Fibroblast of the aortic adventitia (primary cell): ENCODE results near the gene CHD9. TPM values are rescaled to one million over a fixed set of nuclear protein-coding genes. Genes with fewer than 3 reads are reported as not detected.
A peak's percentile ranks its signal among the peaks of the same experiment; 100 is the strongest.

Experiments
- DNase-seq: peaks from one replicate; pipeline ENCODE4 v3.0.0-alpha.2; 2010; ENCODE audit warnings: low read depth
- H3K4me3 ChIP-seq: 2 replicates; pipeline ENCODE4 v1.5.1; 2011; ENCODE audit warnings: low read depth, mild to moderate bottlenecking, control low read depth, low read length, moderate library complexity
- CTCF ChIP-seq: IDR thresholded peaks from 2 replicates; pipeline ENCODE4 v1.5.1; 2011; ENCODE audit warnings: mild to moderate bottlenecking, low read length, control low read depth, inconsistent platforms; ENCODE audit not compliant: insufficient read depth
- total RNA-seq: library from RNA; depleted of rRNA; stranded (reverse); fragments of >200 nt; gene quantifications from 2 replicates; pipeline ENCODE4 v1.2.3, GENCODE V29; 2012; ENCODE audit warnings: low replicate concordance

The CHD9 gene
- total RNA-seq, 1 donor, result 90.6 TPM

- no peak for DNase-seq
- H3K4me3 ChIP-seq, result no peak overlapping the region
- TF ChIP-seq CTCF, result no peak
These were observed 39.3 kb downstream of the CHD9 start for GRCh38 chr16:53094013-53094630.

GRCh38 chr16:53097190-53097589, 42.4 kb downstream of the CHD9 start:
- no peak for TF ChIP-seq CTCF

GRCh38 chr16:53098526-53099317, 43.9 kb downstream of the CHD9 start:
- DNase-seq, result peak; percentile 97
- TF ChIP-seq CTCF, result peak; percentile 20
- H3K4me3 ChIP-seq, result peak overlapping the region; percentile 58

More at GRCh38 chr16:53097190-53097589, 42.4 kb downstream of the CHD9 start:
- no peak for DNase-seq
- no peak overlapping the region for H3K4me3 ChIP-seq

GRCh38 chr16:53099318-53100130, 44.7 kb downstream of the CHD9 start:
- TF ChIP-seq CTCF, result no peak
- peak; percentile 85 for DNase-seq

GRCh38 chr16:53100131-53100748, 45.4 kb downstream of the CHD9 start:
- H3K4me3 ChIP-seq, result peak overlapping the region; percentile 58
- TF ChIP-seq CTCF, result no peak
- DNase-seq, result no peak

More at GRCh38 chr16:53099318-53100130, 44.7 kb downstream of the CHD9 start:
- H3K4me3 ChIP-seq, result peak overlapping the region; percentile 58

- H3K4me3 ChIP-seq, result no peak overlapping the region
- TF ChIP-seq CTCF, result no peak
- no peak for DNase-seq
These were observed 46.1 kb downstream of the CHD9 start for GRCh38 chr16:53100889-53101288.
